ENCODE results near the gene ZNF823.

- no peak for TF ChIP-seq EZH2phosphoT487 (IDR thresholded peaks at IDR 0.05; ENCODE audit: insufficient read depth, low read depth)
- no peak for TF ChIP-seq EZH2 (IDR thresholded peaks at IDR 0.05; ENCODE audit: insufficient read depth, poor library complexity, severe bottlenecking)
These were observed 44.9 kb downstream of the ZNF823 start for GRCh38 chr19:11693505-11694499.

All from GM23248 (cell line).